HepG2 (cell line): ENCODE data around the gene MTIF3. TPM values are rescaled to one million over a fixed set of nuclear protein-coding genes. Genes with fewer than 3 reads are reported as not detected.

Source experiments
- ATAC-seq: fragments of 200-7000 bp; cut with Tn5 transposase; 3 replicates; pipeline ENCODE4 v1.9.1; 2020; ENCODE audit warnings: mild to moderate bottlenecking, moderate library complexity
- BruUV-seq: library from RNA; stranded (reverse); fragments of 400-500 nt; replicated peaks from 2 replicates; lab custom pipeline; 2021; lab: Mats Ljungman, UMichigan
- CTCF ChIA-PET: fragments of 300-600 bp; formaldehyde crosslinking; extraction: SDS; loops from one replicate; lab custom pipeline; 2021; ENCODE audit warnings: low total read pairs, inconsistent platforms, low intra/inter-chr PET ratio; lab: Yijun Ruan, JAX
- POLR2A ChIA-PET: fragments of 350-600 bp; sonication (Branson Sonifier 250); formaldehyde crosslinking; loops from one replicate; lab custom pipeline; 2020; ENCODE audit warnings: antibody characterized with exemption, inconsistent platforms; lab: Yijun Ruan, JAX
- DNase-seq: peaks from one replicate; pipeline ENCODE4 v3.0.0-alpha.2; 2015; ENCODE audit warnings: low spot score
- FAIRE-seq: peaks from 3 replicates; lab custom pipeline; 2011; peaks lifted over from hg19 to GRCh38; lab: Jason Lieb, UNC
- H2AFZ ChIP-seq: one replicate; pipeline ENCODE4 v1.6.1; 2011; ENCODE audit warnings: low read length, inconsistent platforms
- H3K27ac ChIP-seq: fragments of 300-600 bp; 3 replicates; pipeline ENCODE4 v1.8.0; 2011; ENCODE audit warnings: mixed run types, mild to moderate bottlenecking, mixed read lengths, low read length, inconsistent platforms; ENCODE audit not compliant: insufficient read depth; ENCODE audit errors: extremely low read length
- H3K27me3 ChIP-seq, 2 experiments: fragments of 200-600 bp in 1 of 2; 2 replicates in 1 of 2; 3 replicates in 1 of 2; pipeline versions ENCODE4 v1.6.0 to v1.8.0; 2011; ENCODE audit warnings: low read length in 2 of 2, mild to moderate bottlenecking in 2 of 2, moderate library complexity in 2 of 2, inconsistent platforms in 1 of 2; ENCODE audit not compliant: insufficient read depth in 2 of 2, control insufficient read depth in 1 of 2
- H3K36me3 ChIP-seq, 2 experiments: fragments of 200-600 bp in 1 of 2; replicated peaks in 1 of 2; 2 replicates in 1 of 2; 3 replicates in 1 of 2; pipeline versions ENCODE4 v1.5.1 to v1.8.0; 2011; ENCODE audit warnings: low read length in 2 of 2, inconsistent platforms in 1 of 2; ENCODE audit not compliant: insufficient read depth in 2 of 2, control insufficient read depth in 1 of 2
- H3K4me1 ChIP-seq: 2 replicates; pipeline ENCODE4 v1.5.1; 2012; ENCODE audit warnings: low read length, inconsistent platforms; ENCODE audit not compliant: insufficient read depth
- H3K4me2 ChIP-seq: 2 replicates; pipeline ENCODE4 v1.6.0; 2011; ENCODE audit warnings: low read depth, low read length, inconsistent platforms
- H3K4me3 ChIP-seq, 3 experiments: fragments of 200-600 bp in 1 of 3; sonication (generic), shearing (Covaris generic) in 1 of 3; replicated peaks in 1 of 3; 2 replicates each; pipeline ENCODE4 v1.5.1; 2011 to 2016; ENCODE audit warnings: low read length in 3 of 3, inconsistent platforms in 2 of 3, low read depth in 2 of 3, mild to moderate bottlenecking in 2 of 3, control low read depth in 1 of 3, mixed read lengths in 1 of 3; ENCODE audit not compliant: insufficient read depth in 1 of 3
- H3K79me2 ChIP-seq: one replicate; pipeline ENCODE4 v1.6.1; 2011; ENCODE audit warnings: low read length, inconsistent platforms; ENCODE audit not compliant: insufficient read depth
- H3K9ac ChIP-seq: 2 replicates; pipeline ENCODE4 v1.6.0; 2011; ENCODE audit warnings: mild to moderate bottlenecking, low read depth, low read length, inconsistent platforms; ENCODE audit not compliant: insufficient read depth
- H3K9me3 ChIP-seq: 2 replicates; pipeline ENCODE4 v1.5.1; 2012; ENCODE audit warnings: mild to moderate bottlenecking, low read length
- H4K20me1 ChIP-seq: 2 replicates; pipeline ENCODE4 v1.6.0; 2011; ENCODE audit warnings: inconsistent platforms, mild to moderate bottlenecking, low read length, moderate library complexity; ENCODE audit not compliant: insufficient read depth
- ISX ChIP-seq: sonication (generic); formaldehyde crosslinking; conservative IDR thresholded peaks from 2 replicates; pipeline ENCODE4 v1.5.0; 2020; ENCODE audit warnings: missing genetic modification reagents
- KDM4B ChIP-seq: sonication (generic); formaldehyde crosslinking; IDR thresholded peaks from 2 replicates; pipeline ENCODE4 v1.4.0; 2020; ENCODE audit warnings: missing genetic modification reagents
- PHF5A ChIP-seq: IDR thresholded peaks from one replicate; pipeline ENCODE4 v1.6.1; 2018; ENCODE audit warnings: low read depth, missing genetic modification reagents; ENCODE audit not compliant: unreplicated experiment
- SALL1 ChIP-seq: sonication (generic); formaldehyde crosslinking; IDR thresholded peaks from 2 replicates; pipeline ENCODE4 v1.8.0; 2022; ENCODE audit warnings: mild to moderate bottlenecking, missing genetic modification reagents
- ZNF510 ChIP-seq: sonication (generic); formaldehyde crosslinking; IDR thresholded peaks from 2 replicates; pipeline ENCODE4 v1.4.0; 2020; ENCODE audit warnings: low read depth, mild to moderate bottlenecking, missing genetic modification reagents
- ZNF564 ChIP-seq: sonication (generic); formaldehyde crosslinking; IDR thresholded peaks from 2 replicates; pipeline ENCODE4 v1.8.1; 2023; ENCODE audit warnings: mild to moderate bottlenecking, missing genetic modification reagents
- ZNF567 ChIP-seq: sonication (generic); formaldehyde crosslinking; IDR thresholded peaks from 2 replicates; pipeline ENCODE4 v1.8.1; 2023; ENCODE audit warnings: mild to moderate bottlenecking, missing genetic modification reagents, borderline replicate concordance
- ZNF570 ChIP-seq: sonication (generic); formaldehyde crosslinking; IDR thresholded peaks from 2 replicates; pipeline ENCODE4 v1.4.0; 2020; ENCODE audit warnings: mild to moderate bottlenecking, missing genetic modification reagents, borderline replicate concordance
- WGBS: methylation state at CpG from one replicate; pipeline ENCODE4 v1.1.6; 2017; ENCODE audit warnings: low lambda C conversion rate; 5-methylcytosine and 5-hydroxymethylcytosine counted together
- in situ Hi-C: cut with HindIII; loops from 2 replicates; pipeline ENCODE4 v1.10.0; 2017; ENCODE audit warnings: low pct_unique_long_range_greater_than_20kb; ENCODE audit not compliant: extremely low pct_ligation_motif_present
- intact Hi-C: fragments of 100-400 bp; cut with micrococcal nuclease; formaldehyde crosslinking; loops from one replicate; pipeline ENCODE4 v1.10.0; 2022; ENCODE audit not compliant: unreplicated experiment
- polyA plus RNA-seq, 8 experiments: library from polyadenylated mRNA; depleted of rRNA in 3 of 8; stranded (reverse) in 7 of 8; unstranded in 1 of 8; fragments of >200 nt; fragmentation: Illumina TruSeq in 4 of 8; extraction: Trizol in 4 of 8; gene quantifications; 2 replicates each; pipeline versions ENCODE4 v1.2.1 to v1.2.3, GENCODE V29; 2011 to 2016; ENCODE audit warnings: low read depth in 4 of 8, missing spikeins in 1 of 8, mixed read lengths in 1 of 8; ENCODE audit not compliant: insufficient read depth in 1 of 8
- total RNA-seq, 5 experiments: library from RNA; depleted of rRNA; stranded (reverse); fragments of >200 nt; fragmentation: Illumina TruSeq; extraction: Trizol; gene quantifications; 2 replicates each; pipeline ENCODE4 v1.2.3, GENCODE V29; 2016; ENCODE audit warnings: low read depth in 1 of 5

Gene MTIF3
- total and polyA plus RNA-seq, 2 of the 13 experiments (the other 11 are each of a cell fraction or from before 2014, with no cell fraction given) = 33.7 to 40.6 TPM

DNA sequence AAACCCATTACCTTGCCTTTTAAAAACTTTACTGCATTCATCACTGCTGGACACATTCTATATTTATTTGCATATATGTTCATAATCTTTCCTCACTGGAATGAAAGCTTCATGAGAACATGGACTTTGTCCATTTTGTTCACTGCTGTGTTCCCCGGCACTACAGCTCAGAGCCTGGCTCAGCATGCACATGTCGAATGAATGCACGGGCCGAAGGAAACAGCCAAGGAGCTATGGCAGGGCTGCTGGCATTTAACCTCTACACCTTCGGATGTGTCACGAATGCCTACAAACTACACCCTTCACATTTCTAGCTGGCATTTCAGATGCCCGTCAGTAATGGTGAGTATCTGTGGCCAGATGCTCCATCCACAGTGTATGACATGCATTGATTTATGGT, 7.6 kb downstream of the MTIF3 start (continued):
- no peak for TF ChIP-seq SALL1
- TF ChIP-seq ISX (CRISPR knock-in tag) = no peak
- TF ChIP-seq ZNF570 = no peak
- TF ChIP-seq ZNF510 (CRISPR knock-in tag) = no peak
- no peak for TF ChIP-seq KDM4B (CRISPR knock-in tag)
- TF ChIP-seq ZNF564 (CRISPR knock-in tag) = no peak

DNA sequence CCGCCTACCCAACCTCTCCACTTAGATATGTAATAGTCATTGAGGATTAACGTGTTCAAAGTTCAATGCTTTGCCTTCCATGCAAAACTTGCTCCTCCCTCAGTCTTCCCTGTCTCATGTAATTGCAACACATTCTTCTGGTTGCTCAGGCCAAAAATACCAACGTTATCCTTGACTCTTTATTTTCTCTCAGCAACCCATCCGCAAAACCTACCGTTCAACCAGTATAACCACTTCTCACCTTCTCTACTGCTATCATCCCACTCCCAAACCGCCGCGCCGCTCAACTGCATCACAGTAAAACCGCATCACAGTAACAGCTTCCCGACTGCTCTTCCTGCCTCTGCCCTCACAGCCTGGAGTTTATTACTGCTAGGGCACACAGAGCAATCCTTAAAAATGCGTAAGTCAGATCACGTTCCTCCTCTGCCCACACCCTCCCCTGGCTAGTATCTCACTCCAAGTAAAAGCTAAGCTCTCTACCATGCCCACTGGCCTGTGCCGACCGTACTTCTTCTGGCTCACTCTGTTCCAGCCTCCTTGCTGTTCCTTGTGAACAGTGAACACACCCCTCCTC, 8.2 kb downstream of the MTIF3 start:
- no peak overlapping the region for H3K4me2 ChIP-seq
- peaks cover 5% of the 10 kb centered on the region for H3K79me2 ChIP-seq
- in situ Hi-C loops = no loop called here
- POLR2A ChIA-PET = interaction anchor here (0.8 kb wide), 1 partner anchor 8 kb away, joined by 3 read pairs; the partner anchor contains the start of gene MTIF3
- H3K27ac ChIP-seq = no peak overlapping the region
- H2AFZ ChIP-seq = no peak overlapping the region
- no peaks in the 10 kb centered on the region for H3K27me3 ChIP-seq
- FAIRE-seq (no peak), ATAC-seq (no peak), DNase-seq (no peak)
- BruUV-seq = no TSS peak
- intact Hi-C loops = no loop called here
- TF ChIP-seq PHF5A (CRISPR knock-in tag) = no peak
- TF ChIP-seq ZNF567 (CRISPR knock-in tag) = no peak
- H3K9me3 ChIP-seq = no peaks in the 10 kb centered on the region
- H3K4me3 ChIP-seq = no peak overlapping the region
- H3K36me3 ChIP-seq = peaks cover 0 to 18% of the 10 kb centered on the region in 2 experiments; a peak in 3 of 5 replicates
- CTCF ChIA-PET = no interaction called here
- peaks cover 15% of the 10 kb centered on the region for H3K4me1 ChIP-seq
- H3K9ac ChIP-seq = no peak overlapping the region
- 87% methylated on average over 15 of the region's 15 CpGs for WGBS
- H4K20me1 ChIP-seq = no peaks in the 10 kb centered on the region
